HEK293T (cell line): ENCODE data around the gene NONO.

Source experiments
- CTBP1 ChIP-seq: fragments of 450-650 bp; IDR thresholded peaks from 2 replicates; pipeline ENCODE4 v1.6.1; 2016; ENCODE audit warnings: borderline replicate concordance
- ELF4 ChIP-seq: fragments of 450-650 bp; IDR thresholded peaks from 2 replicates; pipeline ENCODE4 v1.6.1; 2017; ENCODE audit warnings: antibody characterized with exemption
- FOXK2 ChIP-seq: fragments of 450-650 bp; IDR thresholded peaks from 2 replicates; pipeline ENCODE4 v1.6.1; 2016; ENCODE audit warnings: mild to moderate bottlenecking
- FOXM1 ChIP-seq: fragments of 450-650 bp; IDR thresholded peaks from 2 replicates; pipeline ENCODE4 v1.6.1; 2017; ENCODE audit warnings: mild to moderate bottlenecking, borderline replicate concordance
- L3MBTL2 ChIP-seq: fragments of 450-650 bp; conservative IDR thresholded peaks from 2 replicates; pipeline ENCODE4 v1.6.1; 2016; ENCODE audit warnings: mild to moderate bottlenecking
- NFRKB ChIP-seq: fragments of 450-650 bp; IDR thresholded peaks from 2 replicates; pipeline ENCODE4 v1.6.1; 2016; ENCODE audit warnings: mild to moderate bottlenecking, moderate library complexity
- SP1 ChIP-seq: fragments of 450-650 bp; IDR thresholded peaks from 2 replicates; pipeline ENCODE4 v1.6.1; 2017
- SUZ12 ChIP-seq: fragments of 450-650 bp; IDR thresholded peaks from 2 replicates; pipeline ENCODE4 v1.6.1; 2016; ENCODE audit warnings: mild to moderate bottlenecking
- TARDBP ChIP-seq: fragments of 450-650 bp; IDR thresholded peaks from 2 replicates; pipeline ENCODE4 v1.6.1; 2016
- ZNF384 ChIP-seq: fragments of 450-650 bp; IDR thresholded peaks from 2 replicates; pipeline ENCODE4 v1.6.1; 2016

DNA sequence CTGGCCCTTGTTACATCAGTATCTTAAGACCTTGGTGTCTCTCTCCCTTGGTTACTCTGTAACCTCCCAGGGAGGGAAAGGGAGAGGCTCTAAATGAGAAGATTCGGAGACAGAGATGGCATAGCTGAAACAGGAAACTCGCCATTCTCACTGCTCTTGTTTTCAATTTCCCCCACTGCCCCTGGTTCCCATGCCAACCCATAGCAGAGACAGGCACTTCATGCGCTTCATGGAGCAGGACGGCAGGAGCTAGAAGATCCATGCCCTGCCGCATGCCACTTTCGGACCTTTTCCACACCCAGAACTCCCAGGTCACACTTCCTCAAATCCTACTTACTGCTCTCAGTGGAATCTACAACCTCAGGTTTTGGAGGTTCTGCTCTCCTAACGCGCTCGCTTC lies 32.6 kb upstream of the NONO start:
- TF ChIP-seq FOXK2 (no peak), TARDBP (no peak), CTBP1 (no peak), NFRKB (no peak), ZNF384 (no peak), SUZ12 (no peak), L3MBTL2 (no peak), SP1 (no peak), ELF4 (no peak), FOXM1 (no peak)
